Right renal cortex interstitium (tissue), 3 donors: ENCODE results near the gene PRKCI. TPM values are rescaled to one million over a fixed set of nuclear protein-coding genes. Genes with fewer than 3 reads are reported as not detected.
"Not testable (repeated sequence)": the region's sequence is repeated elsewhere in the genome, so short reads cannot be mapped to it uniquely, and the experiment has no call there.

Experiments used
- DNase-seq, 3 donors: peaks; one replicate each; pipeline ENCODE4 v3.0.0-alpha.2; 2013; ENCODE audit warnings: low read depth in 3 of 3, low spot score in 2 of 3
- polyA plus RNA-seq, 3 donors: library from polyadenylated mRNA; unstranded; fragments of 120-200 nt; gene quantifications; one replicate each; pipeline ENCODE4 v1.2.1, GENCODE V29; 2013; ENCODE audit not compliant: insufficient read length in 3 of 3

PRKCI gene
- polyA plus RNA-seq, 3 donors, result 69.9 to 80.2 (median 70.2) TPM

DNA sequence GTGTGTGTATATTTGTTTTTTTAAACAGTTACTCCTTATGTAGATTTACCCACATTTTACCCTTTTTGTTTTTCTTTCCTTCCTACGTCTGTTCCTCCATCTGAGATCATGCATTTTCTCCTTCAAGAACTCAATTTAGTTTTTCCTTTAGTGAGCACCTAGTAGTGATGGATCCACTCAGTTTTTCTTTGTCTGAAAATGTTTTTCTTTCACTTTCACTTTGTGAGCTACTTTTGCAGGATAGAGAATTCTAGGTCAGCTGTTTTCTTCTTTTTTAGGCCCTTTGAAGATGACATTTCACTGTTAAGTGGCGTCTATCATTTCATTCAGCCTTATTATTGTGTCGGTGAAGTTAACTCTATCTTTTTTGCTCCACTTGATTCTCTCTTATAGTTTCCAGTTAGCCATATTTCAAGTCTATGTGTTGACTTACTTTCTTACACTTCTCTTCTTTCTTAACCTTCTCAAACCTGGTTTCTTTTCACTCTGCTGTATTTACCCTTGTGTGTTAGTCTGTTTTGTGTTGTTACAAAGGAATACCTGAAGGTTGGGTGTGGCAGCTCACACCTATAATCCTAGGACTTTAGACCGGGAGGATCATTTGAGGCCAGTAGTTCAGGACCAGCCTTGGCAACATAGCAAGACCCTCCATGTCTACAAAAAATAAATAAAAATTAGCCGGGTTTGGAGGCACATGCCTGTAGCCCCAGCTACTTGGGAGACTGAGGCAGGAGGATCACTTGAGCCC, 55.8 kb downstream of the PRKCI start:
- no peak for DNase-seq

DNA sequence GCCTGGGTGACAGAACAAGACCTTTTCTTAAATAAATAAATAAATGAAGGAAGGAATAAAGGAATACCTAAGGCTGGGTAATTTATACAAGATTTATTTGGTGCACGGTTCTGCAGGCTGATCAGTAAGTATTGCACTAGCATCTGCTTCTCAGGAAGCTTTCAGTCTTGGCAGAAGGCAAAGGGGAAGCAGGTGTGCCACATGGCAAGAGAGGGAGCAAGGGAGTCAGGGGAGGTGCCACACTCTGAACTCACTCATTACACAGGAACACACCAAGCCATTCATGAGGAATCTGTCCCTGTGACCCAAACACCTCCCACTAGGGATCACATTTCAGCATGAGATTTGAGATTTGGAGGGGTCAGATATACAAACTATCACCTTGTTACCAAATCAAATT, 56.4 kb downstream of the PRKCI start:
- no peak for DNase-seq

DNA sequence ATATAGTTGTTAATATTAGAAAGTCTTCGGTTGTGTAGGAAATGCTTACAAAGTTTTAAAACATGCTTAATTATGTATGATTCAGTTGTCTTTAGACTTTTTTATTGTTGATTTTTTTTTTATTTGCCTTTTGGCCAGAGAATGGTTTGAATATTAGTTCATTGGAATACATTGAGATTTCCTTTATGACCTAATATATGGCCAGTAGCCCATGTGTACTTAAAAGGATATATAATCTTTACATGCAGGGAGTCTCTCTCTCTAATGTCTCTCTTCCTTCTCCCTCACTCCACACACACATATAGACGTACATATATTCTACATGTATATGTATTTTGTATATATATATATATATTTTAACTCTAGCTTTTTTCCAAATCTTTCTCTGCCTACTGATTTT, 68.0 kb downstream of the PRKCI start:
- no peak for DNase-seq

DNA sequence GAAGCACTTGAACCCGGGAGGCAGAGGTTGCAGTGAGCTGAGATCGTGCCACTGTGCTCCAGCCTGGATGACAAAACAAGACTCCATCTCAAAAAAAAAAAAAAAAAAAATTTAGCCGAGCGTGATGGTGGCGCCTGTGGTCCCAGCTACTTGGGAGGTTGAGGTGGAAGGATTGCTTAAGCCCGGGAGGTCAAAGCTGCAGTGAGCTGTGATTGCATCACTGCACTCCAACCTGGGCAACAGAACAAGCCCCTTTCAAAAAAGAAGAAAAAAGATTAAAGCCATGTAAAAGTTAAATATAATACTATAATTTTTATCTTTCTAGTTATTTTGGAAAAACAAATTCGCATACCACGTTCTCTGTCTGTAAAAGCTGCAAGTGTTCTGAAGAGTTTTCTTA, 73.4 kb downstream of the PRKCI start:
- DNase-seq, result no peak

- DNase-seq, result no peak
Measured at GRCh38 chr3:170296703-170297102, 74.5 kb downstream of the PRKCI start.

- DNase-seq, result no peak
Measured at GRCh38 chr3:170301405-170301804, 79.2 kb downstream of the PRKCI start.

DNA sequence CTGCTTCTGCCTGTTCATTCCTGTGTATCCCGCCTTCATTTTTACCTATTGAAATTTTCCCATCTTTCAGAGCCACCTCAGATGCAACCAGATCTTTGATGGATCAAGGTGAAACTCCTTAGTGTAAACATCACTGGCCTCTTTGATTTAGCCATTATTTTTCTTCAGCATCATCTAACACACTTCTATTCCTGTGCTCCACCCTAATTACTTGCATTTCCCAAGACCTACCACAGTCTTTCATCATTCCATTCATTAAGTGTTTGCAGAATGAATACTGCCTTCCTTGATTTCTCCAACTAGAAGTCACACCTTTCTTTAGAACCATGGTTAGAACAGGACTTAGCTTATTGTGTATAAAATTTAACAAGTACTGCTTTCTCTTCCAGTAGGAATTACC, 79.8 kb downstream of the PRKCI start:
- DNase-seq, result no peak

DNA sequence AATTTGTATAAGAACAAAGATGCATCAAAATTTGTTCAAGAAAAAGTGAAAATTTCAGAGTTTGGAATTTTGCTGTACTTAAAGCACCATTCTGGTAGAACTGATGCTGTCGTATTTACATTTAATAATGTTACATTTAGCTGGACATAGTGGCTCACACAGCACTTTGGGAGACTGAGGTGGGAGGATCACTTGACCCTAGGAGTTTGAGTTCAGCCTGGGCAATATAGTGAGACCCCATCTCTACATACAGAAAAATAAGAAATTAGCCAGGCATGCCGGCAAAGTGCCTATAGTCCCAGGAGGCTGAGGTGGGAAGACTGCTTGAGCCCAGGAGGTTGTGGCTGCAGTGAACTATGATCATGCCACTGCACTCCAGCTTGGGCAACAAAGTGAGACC, 83.8 kb downstream of the PRKCI start:
- DNase-seq, result no peak

DNA sequence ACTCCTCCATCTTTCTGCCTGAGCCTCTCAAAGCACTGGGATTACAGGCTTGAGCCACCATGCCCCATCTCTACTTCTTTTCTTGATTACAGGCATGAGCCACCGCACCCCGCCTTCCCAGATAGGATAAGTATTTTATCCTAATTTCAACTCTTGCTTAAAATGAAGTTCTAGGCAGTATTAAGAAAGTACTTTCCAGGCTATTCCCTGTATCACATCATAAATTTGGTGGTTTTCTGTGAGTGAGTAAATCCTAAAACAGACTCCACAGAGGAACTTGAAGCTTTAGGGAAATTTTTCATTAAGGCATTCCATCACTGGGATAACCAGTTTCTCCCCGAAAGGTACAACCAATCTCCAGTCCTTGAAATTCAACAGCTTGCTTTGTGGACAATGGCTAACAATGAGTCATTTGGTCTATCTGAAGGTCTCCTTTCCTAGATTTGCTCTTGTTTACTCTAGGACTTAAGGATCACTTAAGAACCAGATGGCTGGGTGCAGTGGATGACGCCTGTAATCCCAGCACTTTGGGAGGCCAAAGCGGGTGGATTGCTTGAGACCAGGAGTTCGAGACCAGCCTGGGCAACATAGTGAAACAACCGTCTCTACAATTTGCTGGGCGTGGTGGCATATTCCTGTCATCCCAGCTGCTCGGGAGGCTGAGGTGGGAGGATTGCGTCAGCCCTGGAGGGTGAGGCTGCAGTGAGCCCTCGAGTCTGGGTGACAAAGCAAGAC, 85.6 kb downstream of the PRKCI start:
- no peak for DNase-seq

DNA sequence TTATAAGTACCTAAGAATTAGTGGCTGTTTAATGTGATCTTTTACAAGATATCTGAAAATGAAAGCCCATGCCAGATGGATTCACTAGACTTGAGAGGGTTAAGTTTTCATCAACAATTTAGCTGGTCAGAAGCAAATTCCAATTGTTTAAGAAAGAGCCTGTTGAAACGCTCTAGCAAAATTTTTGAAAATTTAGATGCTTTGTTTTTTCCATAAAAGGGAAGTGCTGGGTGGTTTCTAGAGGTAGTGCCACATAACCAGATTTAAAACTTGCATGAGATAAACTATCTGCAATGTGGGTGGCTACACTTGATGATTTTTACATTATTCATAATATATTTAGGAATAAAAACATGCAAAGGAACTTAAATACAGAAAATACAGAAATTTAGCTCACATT, 86.8 kb downstream of the PRKCI start:
- no peak for DNase-seq

GRCh38 chr3:170317954-170318353, 95.7 kb downstream of the PRKCI start:
- DNase-seq, result no peak

GRCh38 chr3:170320461-170321121, 98.4 kb downstream of the PRKCI start:
- DNase-seq, result no peak

DNA sequence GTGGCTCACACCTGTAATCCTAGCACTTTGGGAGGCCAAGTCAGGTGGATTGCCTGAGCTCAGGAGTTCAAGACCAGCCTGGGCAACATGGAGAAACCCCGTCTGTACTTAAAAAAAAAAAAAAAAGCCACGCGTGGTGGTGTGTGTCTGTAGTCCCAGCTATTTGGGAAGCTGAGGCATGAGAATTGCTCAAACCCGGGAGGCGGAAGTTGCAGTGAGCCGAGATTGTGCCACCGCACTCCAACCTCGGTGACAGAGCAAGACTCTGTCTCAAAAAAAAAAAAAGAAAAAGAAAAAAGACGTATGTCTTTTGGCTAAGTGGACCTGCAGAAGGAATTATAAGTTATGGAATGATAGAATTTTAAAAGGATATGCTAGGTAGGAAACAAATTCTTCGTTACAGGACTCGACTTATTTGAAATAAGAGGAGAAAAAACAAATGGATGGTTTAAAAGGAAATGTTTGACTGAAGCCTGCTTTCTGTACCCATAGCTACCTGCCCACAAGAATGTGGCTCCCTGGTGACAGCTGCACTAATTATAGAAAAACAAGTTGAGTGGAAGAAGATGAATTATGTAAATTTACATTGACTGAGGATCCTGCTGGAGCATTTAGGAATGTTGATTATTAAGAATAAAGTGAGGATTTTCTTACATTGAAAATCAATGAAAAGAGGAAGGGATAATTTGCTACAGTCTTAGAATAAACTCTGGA, 99.3 kb downstream of the PRKCI start:
- DNase-seq, result no peak

GRCh38 chr3:170322566-170323269, 100.5 kb downstream of the PRKCI start:
- no peak for DNase-seq

DNA sequence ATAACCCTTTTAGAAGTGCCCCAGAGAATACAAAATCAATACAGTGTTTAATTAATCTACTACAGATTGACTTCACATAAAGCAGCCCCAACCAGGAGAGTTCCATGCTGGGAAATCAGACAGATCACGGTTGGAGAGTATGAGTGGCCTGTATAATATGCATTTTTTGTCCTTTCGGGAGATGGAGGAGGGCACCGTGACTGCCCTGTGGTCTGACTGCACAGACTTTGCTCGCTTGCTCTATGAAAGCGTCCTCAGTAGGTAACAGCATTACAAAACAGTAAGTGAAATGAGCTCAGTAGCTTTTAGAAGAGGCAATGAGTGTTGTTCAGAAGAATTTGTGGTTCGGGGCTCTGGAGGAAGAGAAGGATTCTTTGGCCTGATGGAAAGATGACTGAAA, 101.1 kb downstream of the PRKCI start:
- no peak for DNase-seq

DNA sequence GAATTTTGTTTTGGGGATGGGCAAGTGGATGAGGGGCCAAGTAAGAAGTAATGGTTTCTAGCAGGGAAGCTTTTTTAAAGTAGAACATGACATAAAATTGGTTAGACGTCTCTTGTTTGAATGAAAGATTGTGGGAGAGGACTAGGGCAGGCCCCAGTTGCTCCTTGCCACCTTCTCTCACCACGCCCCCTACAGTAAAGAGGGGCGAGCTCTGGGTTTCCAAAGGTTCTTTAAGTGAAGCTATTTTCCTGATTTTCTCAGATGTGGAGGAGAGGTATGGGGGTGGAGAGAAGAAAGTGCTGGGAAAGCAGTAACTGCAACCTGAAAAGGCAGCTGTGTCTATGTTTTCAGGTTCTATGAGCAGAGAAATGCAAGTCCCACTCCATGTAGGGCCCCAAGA, 102.7 kb downstream of the PRKCI start:
- DNase-seq, result no peak

DNA sequence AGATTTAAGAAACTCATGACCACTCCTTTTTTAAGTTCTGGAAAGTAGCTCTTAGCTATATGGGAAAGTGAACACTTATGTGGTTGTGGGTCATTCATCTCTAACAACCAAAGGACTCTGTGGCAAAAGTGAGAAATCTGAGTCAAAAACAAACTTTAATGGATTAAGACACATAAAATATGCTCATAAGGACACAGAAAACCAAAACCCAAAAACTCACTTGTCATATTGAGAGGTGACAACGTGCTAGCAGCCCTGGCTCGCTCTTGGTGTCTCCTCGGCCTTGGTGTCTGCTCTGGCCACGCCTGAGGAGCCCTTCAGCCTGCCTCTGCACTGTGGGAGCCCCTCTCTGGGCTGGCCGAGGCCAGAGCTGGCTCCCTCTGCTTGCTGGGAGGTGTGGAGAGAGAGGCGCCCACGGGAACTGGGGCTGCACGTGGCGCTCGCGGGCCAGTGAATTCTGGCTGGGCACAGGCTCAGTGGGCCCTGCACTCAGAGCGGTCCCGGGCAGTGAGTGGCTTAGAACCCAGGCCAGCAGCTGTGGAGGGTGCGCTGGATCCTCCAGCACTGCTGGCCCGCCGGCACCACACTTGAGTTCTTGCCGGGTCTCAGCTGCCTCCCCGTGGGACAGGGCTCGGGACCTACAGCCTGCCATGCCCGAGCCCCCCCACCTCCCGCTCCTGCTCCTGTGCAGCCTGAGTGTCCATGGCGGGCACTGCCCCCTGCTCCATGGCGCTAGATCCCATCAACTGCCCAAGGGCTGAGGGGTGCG, 105.0 kb downstream of the PRKCI start:
- no peak for DNase-seq

DNA sequence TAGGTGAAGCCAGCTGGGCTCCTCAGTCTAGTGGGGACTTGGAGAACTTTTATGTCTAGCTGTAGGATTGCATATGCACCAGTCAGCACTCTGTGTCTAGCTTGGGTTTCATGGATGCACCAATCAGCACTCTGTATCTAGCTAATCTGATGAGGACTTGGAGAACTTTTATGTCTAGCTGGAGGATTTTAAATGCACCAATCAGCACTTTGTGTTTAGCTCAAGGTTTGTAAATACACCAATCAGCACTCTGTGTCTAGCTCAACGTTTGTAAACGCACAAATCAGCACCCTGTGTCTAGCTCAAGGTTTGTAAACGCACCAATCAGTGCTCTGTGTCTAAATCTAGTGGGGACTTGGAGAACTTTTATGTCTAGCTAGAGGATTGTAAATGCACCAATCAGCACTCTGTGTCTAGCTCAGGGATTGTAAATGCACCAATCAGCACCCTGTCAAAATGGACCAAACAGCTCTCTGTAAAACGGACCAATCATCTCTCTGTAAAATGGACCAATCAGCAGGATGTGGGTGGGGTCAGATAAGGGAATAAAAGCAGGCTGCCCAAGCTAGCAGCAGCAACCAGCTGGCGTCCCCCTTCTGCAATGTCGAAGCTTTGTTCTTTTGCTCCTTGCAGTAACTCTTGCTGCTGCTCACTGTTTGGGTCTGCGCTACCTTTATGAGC, 105.8 kb downstream of the PRKCI start:
- not testable (repeated sequence) for DNase-seq

DNA sequence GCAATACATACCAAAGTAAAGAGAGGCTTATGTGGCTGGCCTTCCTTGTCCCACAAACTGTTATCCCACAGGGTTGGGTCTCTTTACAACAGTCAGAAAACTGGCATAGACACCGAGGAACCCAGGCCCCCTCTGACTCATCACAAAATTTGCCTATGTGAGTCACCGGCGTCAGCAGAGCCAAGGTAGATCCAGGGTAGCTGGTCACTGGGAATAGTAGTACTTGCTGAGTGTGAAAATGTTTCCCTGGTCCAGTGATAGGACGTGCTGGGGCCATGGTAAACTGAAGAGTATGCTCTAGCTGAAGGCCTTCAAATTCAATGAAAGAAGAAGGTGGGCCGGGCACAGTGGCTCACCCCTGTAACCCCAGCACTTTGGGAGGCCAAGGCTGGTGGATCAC, 108.1 kb downstream of the PRKCI start:
- no peak for DNase-seq
